GM21367 (cell line): ENCODE measurements around the gene CCT6A.
"Not testable (repeated sequence)": the region's sequence is repeated elsewhere in the genome, so short reads cannot be mapped to it uniquely, and the experiment has no call there.

Experiments
- ATAC-seq: cut with Tn5 transposase; IDR thresholded peaks from one replicate; pipeline ENCODE4 v1.9.1; 2021; ENCODE audit not compliant: unreplicated experiment

The CCT6A gene

DNA sequence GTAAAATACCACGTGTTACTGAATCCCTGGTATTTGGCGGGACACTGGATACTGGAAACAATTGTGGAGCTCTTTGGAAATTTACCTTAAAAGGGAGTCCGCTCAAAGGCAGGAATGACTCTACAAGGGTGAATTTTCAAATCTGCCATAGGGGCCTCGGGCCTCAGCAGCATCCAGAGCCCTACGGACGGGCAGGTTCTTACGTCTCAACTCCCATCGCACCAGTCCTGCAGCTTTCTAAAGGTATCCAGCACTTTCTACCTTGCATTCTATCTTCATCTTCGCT is 569 bp upstream of the CCT6A start:
- ATAC-seq: no peak

DNA sequence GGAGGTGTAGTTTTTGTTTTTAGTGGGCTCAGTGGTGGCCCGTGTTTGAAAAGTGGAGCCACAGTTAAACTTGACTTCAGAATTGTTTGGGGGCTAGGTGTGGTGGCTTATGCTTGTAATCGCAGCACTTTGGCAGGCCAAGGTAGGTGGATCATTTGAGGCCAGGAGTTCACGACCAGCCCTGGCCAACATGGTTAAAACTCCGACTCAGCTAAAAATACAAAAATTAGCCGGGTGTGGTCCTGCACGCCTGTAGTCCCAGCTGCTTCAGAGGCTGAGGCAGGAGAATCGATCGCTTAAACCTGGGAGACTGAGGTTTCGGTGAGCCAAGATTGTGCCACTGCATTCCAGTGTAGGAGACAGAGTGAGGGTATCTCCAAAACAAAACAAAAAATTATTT is 1.8 kb downstream of the CCT6A start:
- no peak for ATAC-seq

DNA sequence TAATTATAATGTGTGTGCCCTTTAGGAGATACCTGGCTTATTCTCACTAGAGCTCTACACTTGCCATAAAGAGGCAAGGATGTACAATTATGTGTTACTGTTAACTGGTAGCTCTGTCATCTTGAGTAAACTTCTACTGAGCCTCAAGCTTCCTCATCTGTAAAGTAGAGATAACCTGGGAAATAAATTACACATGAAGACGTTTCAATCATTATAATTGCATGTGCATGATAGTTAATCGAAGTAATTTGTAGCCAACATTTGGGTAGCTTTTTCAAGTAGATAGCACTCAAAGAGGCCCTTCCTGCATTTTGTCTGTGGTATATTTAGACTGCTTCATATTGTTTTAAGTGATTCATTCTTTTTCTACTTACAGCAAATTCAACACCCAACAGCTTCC is 2.4 kb downstream of the CCT6A start:
- no peak for ATAC-seq

DNA sequence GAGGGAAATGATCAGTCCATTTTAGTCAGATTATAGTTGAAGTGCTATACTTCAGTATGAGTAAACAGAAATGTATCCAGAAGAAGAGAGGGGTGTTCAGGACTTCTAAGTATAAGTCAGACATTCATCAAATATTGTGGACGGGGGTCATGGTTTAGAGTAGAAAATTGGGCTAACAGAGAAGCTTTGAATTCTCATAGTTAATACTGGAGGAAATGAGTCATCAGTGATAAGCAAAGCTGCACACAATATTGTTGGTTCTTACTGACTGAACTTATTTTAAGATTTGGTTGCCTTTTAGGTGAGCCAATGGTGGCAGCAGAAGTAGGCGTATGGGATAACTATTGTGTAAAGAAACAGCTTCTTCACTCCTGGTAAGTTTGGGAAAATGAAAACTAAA is 10.8 kb downstream of the CCT6A start:
- no peak for ATAC-seq

DNA sequence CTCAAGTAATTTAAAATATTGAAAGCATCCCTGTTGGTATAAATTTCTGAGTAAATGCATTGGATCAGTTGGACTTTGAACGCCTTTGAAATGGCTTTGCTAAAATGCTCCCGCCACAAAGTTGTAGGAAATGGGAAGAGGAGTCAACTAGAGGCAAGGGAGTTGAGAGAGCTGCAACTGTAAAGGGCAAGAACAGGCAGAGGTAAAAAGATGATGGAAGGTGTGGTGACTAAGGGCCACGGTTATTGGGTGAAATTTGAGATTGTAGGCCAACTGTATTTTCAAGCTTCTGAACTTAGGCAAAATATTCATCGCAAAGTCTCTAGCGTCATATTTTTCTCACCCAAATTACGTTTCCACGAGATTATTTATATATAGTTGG is 11.9 kb downstream of the CCT6A start:
- no peak for ATAC-seq

DNA sequence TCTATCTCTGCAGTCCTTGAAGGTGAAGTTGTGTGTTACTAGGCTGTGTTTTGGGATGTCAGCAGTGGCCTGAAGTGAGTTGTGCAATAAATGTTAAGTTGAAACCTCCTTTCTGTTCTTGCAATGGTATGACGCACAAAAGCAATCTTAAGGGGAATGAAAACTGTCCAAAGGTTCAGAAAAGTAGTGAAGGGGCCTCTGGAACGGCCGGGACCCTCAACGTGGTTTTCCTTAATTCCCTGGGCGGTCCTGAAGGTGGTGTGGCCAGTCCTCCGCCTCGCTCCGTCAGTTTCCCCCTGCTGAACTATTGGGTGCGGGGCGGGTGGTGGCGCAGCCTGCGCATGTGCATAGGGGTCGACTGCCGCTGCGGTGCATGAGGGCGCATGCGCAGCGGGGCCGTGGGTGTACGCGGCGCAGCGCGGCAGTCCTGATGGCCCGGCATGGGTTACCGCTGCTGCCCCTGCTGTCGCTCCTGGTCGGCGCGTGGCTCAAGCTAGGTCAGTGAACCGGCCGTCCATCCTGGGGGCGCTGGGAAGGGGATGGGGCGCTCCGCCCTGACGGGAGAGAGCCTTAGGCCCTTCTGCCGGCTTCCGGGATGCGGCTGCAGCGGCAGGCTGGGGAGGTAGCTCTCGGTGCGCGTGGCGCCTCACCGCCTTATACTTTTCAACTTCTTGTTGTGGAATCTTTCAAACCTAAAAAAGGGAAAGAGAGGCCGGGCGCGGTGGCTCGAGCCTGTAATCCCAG is 12.5 kb downstream of the CCT6A start, which contains the start of gene SUMF2:
Gene SUMF2 (plus strand): TSS at position 405 of the 744 bp plus-strand sequence. CDS start 26 bp downstream, at position 431.
- peak; percentile 79 for ATAC-seq

DNA sequence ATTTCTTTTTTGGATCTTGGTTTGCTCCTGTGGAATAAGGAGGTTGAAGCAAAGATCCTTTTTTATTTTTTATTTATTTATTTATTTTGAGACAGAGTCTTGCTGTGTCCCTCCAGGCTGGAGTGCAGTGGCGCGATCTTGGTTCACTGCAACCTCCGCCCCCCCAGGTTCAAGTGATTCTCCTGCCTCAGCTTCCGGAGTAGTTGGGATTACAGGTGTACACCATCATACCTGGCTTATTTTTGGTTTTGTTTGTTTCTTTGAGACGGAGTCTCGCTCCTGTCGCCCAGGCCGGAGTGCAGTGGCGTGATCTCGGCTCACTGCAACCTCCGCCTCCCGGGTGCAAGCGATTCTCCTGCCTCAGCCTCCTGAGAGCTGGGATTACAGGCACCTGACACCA is 14.8 kb downstream of the CCT6A start:
- ATAC-seq: not testable (repeated sequence)

DNA sequence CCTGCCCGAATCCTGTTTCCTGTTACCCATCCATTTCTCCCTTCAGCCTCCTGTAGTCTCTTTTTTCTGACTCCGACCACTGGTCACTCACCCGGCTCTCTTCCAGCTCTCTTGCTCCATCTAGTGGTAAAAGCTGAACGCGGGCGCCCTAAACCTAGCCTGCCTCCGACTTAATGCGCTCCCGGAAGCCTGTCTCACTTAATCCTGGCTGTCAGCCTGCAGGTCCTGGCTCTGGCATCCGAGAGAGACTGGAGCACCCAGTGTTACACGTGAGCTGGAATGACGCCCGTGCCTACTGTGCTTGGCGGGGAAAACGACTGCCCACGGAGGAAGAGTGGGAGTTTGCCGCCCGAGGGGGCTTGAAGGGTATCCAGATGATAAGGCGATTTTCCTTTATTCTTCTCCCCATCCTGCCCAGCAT is 22.8 kb downstream of the CCT6A start:
- peak; percentile 88 for ATAC-seq

DNA sequence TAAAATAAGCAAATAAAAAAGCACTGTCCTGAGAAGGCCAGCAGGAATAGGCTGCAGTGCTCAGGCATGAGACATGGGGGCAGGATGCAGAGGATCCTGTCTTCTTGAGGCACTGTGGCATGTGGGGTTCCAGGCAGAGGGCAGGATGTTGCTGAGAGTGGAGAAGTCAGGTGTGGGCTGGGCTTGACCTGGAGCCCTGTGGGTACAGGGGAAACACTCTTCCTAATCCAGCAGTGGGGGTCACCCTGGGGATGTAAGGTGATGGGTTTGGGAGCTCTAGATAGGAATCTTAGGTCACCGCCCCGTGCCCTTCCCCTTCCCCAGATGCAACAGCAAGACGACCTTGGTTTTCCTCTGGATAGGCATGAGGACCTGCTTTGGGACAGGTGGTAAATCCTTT is 26.1 kb downstream of the CCT6A start:
- no peak for ATAC-seq

DNA sequence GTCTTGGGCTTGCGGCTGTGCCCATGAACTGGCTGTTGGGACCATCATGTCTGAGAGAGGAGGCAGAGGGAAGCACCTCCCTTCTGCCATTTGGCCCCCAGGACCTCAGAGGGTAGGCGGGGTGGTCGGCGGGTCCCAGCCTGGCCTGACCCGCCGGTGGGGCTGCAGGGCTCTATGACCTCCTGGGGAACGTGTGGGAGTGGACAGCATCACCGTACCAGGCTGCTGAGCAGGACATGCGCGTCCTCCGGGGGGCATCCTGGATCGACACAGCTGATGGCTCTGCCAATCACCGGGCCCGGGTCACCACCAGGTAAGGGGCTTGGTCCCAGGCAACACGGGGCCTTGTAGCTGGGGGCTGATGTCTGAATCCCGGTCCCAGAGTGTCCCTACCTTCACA is 26.6 kb downstream of the CCT6A start:
- ATAC-seq: no peak

DNA sequence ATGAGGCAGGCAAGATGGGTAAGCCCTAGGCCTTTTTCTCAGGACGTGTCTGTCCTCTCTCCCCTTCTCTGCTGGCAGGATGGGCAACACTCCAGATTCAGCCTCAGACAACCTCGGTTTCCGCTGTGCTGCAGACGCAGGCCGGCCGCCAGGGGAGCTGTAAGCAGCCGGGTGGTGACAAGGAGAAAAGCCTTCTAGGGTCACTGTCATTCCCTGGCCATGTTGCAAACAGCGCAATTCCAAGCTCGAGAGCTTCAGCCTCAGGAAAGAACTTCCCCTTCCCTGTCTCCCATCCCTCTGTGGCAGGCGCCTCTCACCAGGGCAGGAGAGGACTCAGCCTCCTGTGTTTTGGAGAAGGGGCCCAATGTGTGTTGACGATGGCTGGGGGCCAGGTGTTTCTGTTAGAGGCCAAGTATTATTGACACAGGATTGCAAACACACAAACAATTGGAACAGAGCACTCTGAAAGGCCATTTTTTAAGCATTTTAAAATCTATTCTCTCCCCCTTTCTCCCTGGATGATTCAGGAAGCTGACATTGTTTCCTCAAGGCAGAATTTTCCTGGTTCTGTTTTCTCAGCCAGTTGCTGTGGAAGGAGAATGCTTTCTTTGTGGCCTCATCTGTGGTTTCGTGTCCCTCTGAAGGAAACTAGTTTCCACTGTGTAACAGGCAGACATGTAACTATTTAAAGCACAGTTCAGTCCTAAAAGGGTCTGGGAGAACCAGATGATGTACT is 28.1 kb downstream of the CCT6A start:
- ATAC-seq: no peak

DNA sequence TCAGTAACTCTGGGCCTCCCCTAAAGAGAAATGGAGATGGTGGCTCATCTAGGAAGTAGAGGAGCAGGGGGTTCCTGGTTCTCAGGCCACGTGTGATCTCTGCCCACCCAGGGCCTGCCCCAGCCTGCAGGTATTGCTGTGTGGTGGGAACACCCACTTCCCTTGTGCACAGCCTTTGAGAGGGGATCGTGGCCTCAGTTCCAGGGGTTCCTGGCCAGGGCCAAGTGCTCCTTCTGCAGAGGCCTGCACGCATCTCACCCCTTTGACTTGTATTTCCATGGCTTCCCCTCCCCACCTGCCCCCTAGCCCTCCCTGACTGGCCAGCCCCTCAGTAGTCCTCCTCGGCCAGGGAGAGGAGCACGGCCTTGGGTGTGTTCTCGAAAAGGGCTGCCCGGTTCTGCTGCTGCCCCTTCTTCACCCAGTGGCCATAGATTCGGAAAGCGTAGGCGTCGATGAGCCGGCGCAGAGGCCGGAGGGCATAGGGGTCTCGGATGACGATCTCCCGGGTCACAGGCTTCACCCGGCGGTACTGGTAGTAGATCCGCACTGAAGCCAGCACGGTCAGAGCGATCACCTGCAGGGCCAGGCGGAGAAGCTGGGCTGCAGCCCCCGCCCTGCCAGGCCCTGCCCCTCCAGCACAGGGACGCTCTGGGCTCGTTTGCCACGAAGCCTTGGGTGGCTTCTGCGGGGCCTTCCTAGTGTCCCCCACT is 29.3 kb downstream of the CCT6A start:
- not testable (repeated sequence) for ATAC-seq

DNA sequence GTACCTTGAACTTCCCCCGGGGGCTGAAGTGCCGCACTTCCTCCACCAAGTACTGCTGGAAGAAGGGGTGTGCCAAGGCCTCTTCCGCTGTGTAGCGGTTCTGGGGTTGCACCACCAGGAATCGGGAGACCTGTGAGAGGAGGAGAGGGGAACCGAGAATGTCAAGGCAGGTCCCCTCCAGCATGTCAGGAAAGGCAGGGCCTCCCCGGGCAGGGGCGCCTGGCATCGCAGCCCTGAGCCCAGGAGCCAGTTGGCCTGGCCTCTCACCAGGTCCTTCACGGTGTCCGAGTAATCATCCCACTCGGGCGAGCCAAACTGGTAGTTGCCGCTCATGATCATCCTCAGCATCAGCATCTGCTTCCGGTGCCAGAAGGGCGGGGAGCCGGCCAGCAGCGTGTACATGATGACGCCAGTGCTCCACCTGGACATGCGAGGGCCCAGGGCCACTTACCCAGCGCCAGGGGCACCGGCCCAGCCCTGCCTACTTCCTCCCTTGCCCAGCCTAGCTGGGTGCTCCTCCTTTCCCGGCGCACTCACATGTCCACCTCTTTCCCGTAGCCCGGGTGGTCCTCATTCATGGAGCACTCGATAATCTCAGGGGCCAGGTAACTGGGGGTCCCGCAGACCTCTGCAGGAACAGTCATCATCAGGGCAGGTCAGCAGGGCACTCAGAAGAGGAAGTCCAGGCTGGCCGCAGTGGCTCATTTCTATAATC is 30.2 kb downstream of the CCT6A start:
- no peak for ATAC-seq

DNA sequence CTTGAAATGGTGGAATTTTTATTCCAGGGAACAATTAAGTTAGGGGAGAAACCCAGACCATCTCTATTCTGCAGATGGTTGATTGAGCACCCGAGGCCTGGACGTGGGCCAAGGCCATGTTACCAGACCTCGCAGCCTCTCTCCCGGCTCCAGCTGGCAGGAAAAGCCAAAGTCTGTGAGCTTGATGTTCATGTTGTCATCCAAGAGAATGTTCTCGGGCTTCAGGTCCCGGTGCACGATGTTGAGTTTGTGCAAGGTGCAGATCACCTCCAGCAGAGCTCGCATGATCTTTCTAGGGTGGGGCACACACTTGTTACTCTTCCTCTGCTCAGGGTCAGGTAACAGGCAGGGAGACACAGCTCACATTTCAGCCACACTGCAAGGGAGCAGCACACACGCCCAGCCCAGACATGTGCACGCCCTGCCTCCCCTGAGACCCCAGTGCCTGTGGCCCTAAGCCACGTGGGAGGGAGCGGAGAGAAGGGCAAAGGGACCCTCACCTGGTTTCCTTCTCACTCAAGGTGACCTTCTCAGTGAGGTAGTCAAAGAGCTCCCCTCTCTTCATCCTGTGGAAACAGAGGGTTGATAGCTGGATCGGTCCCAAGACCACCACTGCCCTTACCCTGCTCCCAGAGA is 31.7 kb downstream of the CCT6A start:
- ATAC-seq: no peak

DNA sequence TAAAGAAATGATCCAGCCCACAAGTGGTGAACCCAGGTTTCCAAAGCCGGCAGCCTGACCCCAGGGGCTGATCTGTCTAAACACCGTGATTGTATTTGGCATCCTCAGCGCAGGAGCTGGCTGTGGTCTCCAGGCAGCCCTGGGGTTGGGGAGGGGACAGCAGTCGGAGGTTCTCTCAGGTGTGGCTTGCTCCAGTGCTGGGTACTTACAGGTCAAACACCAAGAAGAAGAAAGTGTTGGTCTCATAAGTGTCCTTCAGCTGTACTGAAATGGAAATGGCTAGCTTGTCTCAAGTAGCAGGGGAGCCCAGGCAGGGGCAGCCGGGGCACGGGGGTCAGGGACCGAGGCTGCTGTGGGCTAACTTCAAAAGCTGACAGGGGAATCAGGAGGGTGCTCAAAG is 35.2 kb downstream of the CCT6A start:
- ATAC-seq: no peak

DNA sequence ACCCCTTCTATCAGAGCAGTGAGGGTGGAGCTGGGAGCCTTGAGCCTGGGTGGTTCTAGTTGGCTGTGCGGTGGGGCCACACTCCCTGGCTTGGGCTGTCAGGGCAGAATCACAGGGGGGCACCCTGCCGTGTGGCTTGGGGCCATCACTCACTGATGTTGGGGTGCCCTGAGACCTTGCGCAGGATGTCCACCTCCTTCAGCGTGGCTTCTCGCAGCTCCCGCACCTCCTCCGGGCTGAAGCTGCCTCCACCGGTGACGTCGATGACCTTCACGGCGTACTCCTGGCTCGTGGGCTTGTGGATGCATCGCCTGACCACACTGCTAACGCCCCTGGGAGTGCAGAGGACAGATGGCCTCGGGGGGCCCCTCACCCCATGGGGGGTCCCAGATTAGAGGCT is 35.9 kb downstream of the CCT6A start:
- ATAC-seq: no peak

DNA sequence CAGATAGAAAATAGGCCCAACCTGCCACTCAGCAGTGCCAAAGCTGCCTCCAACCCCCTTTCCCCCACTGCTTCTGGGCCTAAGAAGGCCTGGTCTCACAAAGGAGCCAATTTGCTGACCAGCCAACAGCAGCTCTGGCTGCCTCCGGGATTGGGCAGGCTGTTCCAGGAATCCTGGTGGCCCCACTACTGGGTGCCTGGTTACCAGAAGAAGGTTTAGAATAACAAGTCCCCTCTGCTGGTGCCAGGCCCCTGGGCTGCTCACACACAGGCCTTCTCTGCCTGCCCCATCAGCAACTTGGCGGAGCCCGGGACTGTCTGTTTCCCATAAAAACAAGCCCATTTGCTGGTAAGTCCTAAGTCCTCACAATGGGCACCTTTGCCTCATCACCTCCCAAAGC is 40.0 kb downstream of the CCT6A start:
- ATAC-seq: no peak

DNA sequence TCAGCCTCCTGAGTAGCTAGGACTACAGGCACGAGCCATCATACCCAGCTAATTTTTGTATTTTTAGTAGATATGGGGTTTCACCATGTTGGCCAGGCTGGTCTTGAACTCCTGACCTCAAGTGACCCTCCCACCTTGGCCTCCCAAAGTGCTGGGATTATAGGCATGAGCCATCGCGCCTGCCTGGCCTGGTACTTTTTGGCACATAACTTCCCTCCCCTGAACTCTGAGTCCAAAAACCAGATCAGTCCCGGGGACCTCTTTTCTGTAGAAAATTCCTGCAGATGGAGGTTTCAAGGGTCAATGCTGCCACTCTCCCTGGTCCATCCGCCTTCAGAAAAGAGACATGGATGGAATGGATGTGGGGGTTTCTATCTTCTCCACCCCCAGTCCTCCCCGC is 40.8 kb downstream of the CCT6A start:
- not testable (repeated sequence) for ATAC-seq

DNA sequence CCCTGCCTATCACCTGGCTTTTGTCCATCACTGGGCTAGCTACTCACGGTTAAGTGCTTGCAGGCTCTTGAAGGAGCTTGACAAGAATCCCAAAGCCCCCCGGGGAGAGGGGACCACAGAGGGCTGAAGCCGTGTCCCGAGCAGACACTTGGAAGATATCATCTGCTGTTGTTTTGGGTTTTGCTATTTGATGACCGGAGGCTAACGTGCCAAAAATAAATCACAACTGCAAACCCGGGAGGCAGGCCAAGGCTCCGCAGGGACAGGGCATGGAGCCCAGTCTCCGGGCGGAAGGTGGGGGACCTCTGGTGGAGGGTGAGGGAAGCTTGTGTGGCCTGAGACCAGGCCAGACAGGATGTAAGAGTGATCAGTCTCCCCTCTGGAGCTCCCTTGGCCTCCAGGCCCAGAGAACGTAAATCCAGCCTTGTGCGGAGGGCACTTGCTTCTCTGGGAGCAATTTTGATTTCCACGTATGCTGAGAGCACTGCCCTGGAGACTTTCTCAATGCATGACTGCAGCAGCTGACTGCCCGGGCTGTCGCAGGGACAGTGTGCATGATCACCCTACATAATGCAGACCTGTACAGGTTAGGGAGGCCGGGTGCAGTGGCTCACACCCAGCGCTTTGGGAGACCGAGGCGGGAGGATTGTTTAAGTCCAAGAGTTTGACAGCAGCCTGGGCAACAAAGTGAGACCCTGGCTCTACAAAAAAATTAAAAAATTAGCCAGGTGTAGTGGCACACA is 41.4 kb downstream of the CCT6A start, which contains the start of gene PHKG1:
Gene PHKG1 (minus strand): TSS at position 164 of the 743 bp plus-strand sequence. CDS start 4,011 bp downstream, outside the sequence.
- no peak for ATAC-seq

DNA sequence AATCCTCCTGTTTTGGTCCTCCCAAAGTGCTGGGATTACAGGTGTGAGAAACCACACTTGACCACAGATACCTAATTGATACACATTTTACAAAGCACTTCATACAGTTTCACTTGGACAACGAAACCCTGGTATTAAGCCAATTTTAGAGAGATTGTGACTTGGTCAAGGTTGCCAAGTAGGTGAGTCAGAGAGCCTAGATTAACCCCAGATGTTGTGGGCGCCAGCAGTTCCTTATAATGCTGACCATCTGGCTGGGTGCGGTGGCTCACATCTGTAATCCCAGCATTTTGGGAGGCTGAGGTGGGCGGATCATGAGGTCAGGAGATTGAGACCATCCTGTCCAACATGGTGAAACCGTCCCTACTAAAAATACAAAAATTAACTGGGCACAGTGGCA is 46.1 kb downstream of the CCT6A start:
- no peak for ATAC-seq
